Gastrocnemius medialis (tissue), 4 donors: ENCODE measurements around the gene CUL9.

Experiments used
- CTCF ChIP-seq, 5 experiments: fragments of 450-650 bp in 3 of 5; fragments of 200-600 bp in 2 of 5; sonication (generic) in 2 of 5; IDR thresholded peaks in 4 of 5; conservative IDR thresholded peaks in 1 of 5; 1 replicate in 4 of 5; 2 replicates in 1 of 5; pipeline ENCODE4 v1.5.1; 2016 to 2019; ENCODE audit warnings: antibody characterized with exemption in 5 of 5, mild to moderate bottlenecking in 3 of 5, moderate library complexity in 3 of 5
- POLR2A ChIP-seq, 2 donors: fragments of 450-650 bp; IDR thresholded peaks; one replicate each; pipeline ENCODE4 v1.6.1; 2017; ENCODE audit warnings: antibody characterized with exemption in 2 of 2, mild to moderate bottlenecking in 2 of 2, moderate library complexity in 2 of 2

- TF ChIP-seq CTCF (IDR thresholded peaks at IDR 0.05 in 4 of 5, conservative IDR thresholded peaks at IDR 0.05 in 1 of 5) (no peak), POLR2A (IDR thresholded peaks at IDR 0.05) (no peak)
These were observed 23.9 kb downstream of the CUL9 start for GRCh38 chr6:43205849-43206248.
